Endothelial cell of umbilical vein (primary cell): Measurements from ENCODE around the gene TECTA.

Source experiments
- EZH2 ChIP-seq: IDR thresholded peaks from 2 replicates; pipeline ENCODE4 v1.6.1; 2012; ENCODE audit warnings: borderline replicate concordance, low read depth, mild to moderate bottlenecking, moderate library complexity, low read length, inconsistent platforms; ENCODE audit not compliant: severe bottlenecking
- JUN ChIP-seq: IDR thresholded peaks from 2 replicates; pipeline ENCODE4 v1.6.1; 2011; ENCODE audit warnings: borderline replicate concordance, low read depth; ENCODE audit not compliant: insufficient read length, insufficient read depth
- MYC ChIP-seq: IDR thresholded peaks from one replicate; pipeline ENCODE4 v1.6.1; 2011; ENCODE audit warnings: mild to moderate bottlenecking, low read depth, low read length
- POLR2A ChIP-seq: IDR thresholded peaks from 2 replicates; pipeline ENCODE4 v1.6.1; 2012; ENCODE audit warnings: low read depth, mild to moderate bottlenecking, control low read depth, low read length
- POLR2AphosphoS5 ChIP-seq: IDR thresholded peaks from 2 replicates; pipeline ENCODE4 v1.6.1; 2012; ENCODE audit warnings: low read depth, mild to moderate bottlenecking, control low read depth, low read length, moderate library complexity; ENCODE audit not compliant: insufficient read depth
- TF ChIP-seq, protein P1 (sequence below), 2 donors: IDR thresholded peaks; 1 replicate in 1 of 2; 2 replicates in 1 of 2; pipeline ENCODE4 v1.5.1; 2011; ENCODE audit warnings: low read length in 2 of 2, mild to moderate bottlenecking in 2 of 2, moderate library complexity in 2 of 2, control low read depth in 1 of 2, inconsistent platforms in 1 of 2, low read depth in 1 of 2; ENCODE audit not compliant: insufficient read depth in 1 of 2; ENCODE audit errors: extremely low read depth in 1 of 2
- TF ChIP-seq, protein P2 (sequence below): IDR thresholded peaks from 2 replicates; pipeline ENCODE4 v1.6.1; 2011; ENCODE audit not compliant: insufficient read depth, insufficient read length

DNA sequence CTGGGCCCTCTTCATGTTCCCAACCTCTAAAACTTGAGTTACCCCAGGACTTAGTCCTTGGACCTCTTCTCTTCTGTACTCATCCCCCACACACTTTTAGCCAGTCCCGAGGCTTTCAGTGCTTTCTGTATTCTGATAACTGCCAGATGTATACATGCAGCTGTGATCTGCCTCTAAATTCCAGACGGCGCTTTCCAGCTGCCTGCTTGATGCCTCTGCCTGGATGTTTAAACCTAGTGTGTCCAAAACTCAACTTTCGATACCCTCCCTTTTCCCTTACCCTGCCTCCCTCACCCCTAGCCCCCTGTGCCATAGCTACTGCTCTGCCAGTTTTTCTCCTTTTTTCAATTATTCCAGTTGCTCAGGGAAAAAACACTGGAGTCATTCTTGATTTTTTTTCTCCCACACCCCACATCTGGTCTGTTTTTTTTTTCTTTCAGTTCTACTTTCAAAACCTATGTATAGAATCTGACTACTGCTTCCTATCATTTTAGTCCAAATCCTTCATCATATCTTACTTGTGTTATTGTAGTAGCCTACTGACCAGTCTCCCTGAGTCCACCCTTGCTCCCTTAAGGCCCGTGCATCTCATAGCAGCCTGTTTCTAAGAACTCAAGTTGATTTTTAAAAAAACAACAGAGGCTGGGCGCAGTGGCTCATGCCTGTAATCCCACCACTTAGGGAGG, 32.9 kb upstream of the TECTA start:
- TF ChIP-seq, protein P1, sequence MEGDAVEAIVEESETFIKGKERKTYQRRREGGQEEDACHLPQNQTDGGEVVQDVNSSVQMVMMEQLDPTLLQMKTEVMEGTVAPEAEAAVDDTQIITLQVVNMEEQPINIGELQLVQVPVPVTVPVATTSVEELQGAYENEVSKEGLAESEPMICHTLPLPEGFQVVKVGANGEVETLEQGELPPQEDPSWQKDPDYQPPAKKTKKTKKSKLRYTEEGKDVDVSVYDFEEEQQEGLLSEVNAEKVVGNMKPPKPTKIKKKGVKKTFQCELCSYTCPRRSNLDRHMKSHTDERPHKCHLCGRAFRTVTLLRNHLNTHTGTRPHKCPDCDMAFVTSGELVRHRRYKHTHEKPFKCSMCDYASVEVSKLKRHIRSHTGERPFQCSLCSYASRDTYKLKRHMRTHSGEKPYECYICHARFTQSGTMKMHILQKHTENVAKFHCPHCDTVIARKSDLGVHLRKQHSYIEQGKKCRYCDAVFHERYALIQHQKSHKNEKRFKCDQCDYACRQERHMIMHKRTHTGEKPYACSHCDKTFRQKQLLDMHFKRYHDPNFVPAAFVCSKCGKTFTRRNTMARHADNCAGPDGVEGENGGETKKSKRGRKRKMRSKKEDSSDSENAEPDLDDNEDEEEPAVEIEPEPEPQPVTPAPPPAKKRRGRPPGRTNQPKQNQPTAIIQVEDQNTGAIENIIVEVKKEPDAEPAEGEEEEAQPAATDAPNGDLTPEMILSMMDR (IDR thresholded peaks at IDR 0.05; ENCODE audit: extremely low read depth in 1 of 2, insufficient read depth in 1 of 2, low read depth in 1 of 2, low read length in 2 of 2) = no peak
- TF ChIP-seq POLR2A = no peak
- no peak for TF ChIP-seq EZH2
- TF ChIP-seq POLR2AphosphoS5 = no peak
- no peak for TF ChIP-seq JUN
- TF ChIP-seq, protein P2, sequence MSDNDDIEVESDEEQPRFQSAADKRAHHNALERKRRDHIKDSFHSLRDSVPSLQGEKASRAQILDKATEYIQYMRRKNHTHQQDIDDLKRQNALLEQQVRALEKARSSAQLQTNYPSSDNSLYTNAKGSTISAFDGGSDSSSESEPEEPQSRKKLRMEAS = no peak
- no peak for TF ChIP-seq MYC
